ENCODE measurements around the gene G2E3.

GRCh38 chr14:30625533-30625932 lies 66.6 kb downstream of the G2E3 start:
- TF ChIP-seq POLR2A (IDR thresholded peaks at IDR 0.05): no peak
- TF ChIP-seq, protein P1, sequence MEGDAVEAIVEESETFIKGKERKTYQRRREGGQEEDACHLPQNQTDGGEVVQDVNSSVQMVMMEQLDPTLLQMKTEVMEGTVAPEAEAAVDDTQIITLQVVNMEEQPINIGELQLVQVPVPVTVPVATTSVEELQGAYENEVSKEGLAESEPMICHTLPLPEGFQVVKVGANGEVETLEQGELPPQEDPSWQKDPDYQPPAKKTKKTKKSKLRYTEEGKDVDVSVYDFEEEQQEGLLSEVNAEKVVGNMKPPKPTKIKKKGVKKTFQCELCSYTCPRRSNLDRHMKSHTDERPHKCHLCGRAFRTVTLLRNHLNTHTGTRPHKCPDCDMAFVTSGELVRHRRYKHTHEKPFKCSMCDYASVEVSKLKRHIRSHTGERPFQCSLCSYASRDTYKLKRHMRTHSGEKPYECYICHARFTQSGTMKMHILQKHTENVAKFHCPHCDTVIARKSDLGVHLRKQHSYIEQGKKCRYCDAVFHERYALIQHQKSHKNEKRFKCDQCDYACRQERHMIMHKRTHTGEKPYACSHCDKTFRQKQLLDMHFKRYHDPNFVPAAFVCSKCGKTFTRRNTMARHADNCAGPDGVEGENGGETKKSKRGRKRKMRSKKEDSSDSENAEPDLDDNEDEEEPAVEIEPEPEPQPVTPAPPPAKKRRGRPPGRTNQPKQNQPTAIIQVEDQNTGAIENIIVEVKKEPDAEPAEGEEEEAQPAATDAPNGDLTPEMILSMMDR (IDR thresholded peaks at IDR 0.05): no peak
- TF ChIP-seq EP300 (IDR thresholded peaks at IDR 0.05): no peak

All from gastroesophageal sphincter (tissue), 3 donors.